Progenitor cell of endocrine pancreas (in vitro differentiated cells): Measurements from ENCODE around the gene PPP1R12A. TPM values are rescaled to one million over a fixed set of nuclear protein-coding genes. Genes with fewer than 3 reads are reported as not detected.

Experiments
- DNase-seq: peaks from one replicate; pipeline ENCODE4 v3.0.0; 2021; ENCODE audit warnings: low spot score; ENCODE audit not compliant: unreplicated experiment
- H3K27ac Mint-ChIP-seq: 2 replicates; pipeline ENCODE4 v1.8.0; 2021; ENCODE audit warnings: mild to moderate bottlenecking, moderate library complexity, mixed read lengths
- H3K27me3 Mint-ChIP-seq: 2 replicates; pipeline ENCODE4 v1.8.0; 2021; ENCODE audit warnings: mixed read lengths
- H3K36me3 Mint-ChIP-seq: 2 replicates; pipeline ENCODE4 v1.8.0; 2022; ENCODE audit warnings: mixed read lengths; ENCODE audit not compliant: insufficient read depth
- H3K4me1 Mint-ChIP-seq: 2 replicates; pipeline ENCODE4 v1.8.0; 2021; ENCODE audit warnings: low read depth, mixed read lengths
- H3K4me3 Mint-ChIP-seq: 2 replicates; pipeline ENCODE4 v1.8.0; 2021; ENCODE audit warnings: low read depth, mild to moderate bottlenecking, moderate library complexity, mixed read lengths
- H3K9me3 Mint-ChIP-seq: 2 replicates; pipeline ENCODE4 v1.8.0; 2021; ENCODE audit warnings: low read depth, mixed read lengths
- total RNA-seq: library from RNA; stranded (reverse); gene quantifications from 2 replicates; pipeline ENCODE4 v1.2.1, GENCODE V29; 2021
- TF ChIP-seq, protein P1 (sequence below): fragments of 200-600 bp; sonication (generic); IDR thresholded peaks from one replicate; pipeline ENCODE4 v1.5.0; 2021; ENCODE audit warnings: antibody characterized with exemption, mild to moderate bottlenecking; ENCODE audit not compliant: unreplicated experiment

The PPP1R12A gene
- total RNA-seq, 1 donor from 2014 or later: 73.2 TPM

DNA sequence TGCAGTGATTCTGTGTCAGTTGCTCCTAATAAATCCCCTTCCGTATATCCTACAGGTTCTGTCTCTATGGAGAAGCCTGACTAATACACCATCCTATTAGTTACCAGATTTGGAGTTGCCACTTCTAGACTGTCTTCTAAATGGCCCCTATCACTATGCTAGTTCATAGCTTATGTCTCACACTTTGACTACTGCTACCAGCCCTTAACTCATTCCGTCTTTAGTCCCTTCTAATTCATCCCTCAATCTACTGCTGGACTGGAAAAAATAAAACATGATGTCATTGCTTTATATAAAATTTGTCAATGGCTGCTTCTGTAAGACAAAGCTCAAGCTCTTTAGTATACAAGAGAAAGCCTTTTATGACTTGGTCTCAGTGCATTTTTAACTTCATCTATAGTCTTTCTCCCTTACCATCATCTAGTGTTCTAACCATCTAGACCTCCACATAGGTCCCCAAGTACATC, 99.5 kb downstream of the PPP1R12A start:
- no peaks in the 10 kb centered on the region for H3K4me1 Mint-ChIP-seq
- no peak for DNase-seq
- H3K9me3 Mint-ChIP-seq: peaks cover 17% of the 10 kb centered on the region
- TF ChIP-seq, protein P1, sequence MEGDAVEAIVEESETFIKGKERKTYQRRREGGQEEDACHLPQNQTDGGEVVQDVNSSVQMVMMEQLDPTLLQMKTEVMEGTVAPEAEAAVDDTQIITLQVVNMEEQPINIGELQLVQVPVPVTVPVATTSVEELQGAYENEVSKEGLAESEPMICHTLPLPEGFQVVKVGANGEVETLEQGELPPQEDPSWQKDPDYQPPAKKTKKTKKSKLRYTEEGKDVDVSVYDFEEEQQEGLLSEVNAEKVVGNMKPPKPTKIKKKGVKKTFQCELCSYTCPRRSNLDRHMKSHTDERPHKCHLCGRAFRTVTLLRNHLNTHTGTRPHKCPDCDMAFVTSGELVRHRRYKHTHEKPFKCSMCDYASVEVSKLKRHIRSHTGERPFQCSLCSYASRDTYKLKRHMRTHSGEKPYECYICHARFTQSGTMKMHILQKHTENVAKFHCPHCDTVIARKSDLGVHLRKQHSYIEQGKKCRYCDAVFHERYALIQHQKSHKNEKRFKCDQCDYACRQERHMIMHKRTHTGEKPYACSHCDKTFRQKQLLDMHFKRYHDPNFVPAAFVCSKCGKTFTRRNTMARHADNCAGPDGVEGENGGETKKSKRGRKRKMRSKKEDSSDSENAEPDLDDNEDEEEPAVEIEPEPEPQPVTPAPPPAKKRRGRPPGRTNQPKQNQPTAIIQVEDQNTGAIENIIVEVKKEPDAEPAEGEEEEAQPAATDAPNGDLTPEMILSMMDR: no peak
- H3K27ac Mint-ChIP-seq: no peak overlapping the region
- H3K27me3 Mint-ChIP-seq: no peaks in the 10 kb centered on the region
- peaks cover 34% of the 10 kb centered on the region for H3K36me3 Mint-ChIP-seq
- no peak overlapping the region for H3K4me3 Mint-ChIP-seq

GRCh38 chr12:79834712-79835376, 100.1 kb downstream of the PPP1R12A start:
- DNase-seq: no peak
- TF ChIP-seq, protein P1: no peak
- Mint-ChIP-seq H3K27me3 (no peaks in the 10 kb centered on the region), H3K36me3 (peaks cover 29% of the 10 kb centered on the region), H3K4me3 (no peak overlapping the region), H3K27ac (no peak overlapping the region), H3K4me1 (no peaks in the 10 kb centered on the region), H3K9me3 (peaks cover 13% of the 10 kb centered on the region)

GRCh38 chr12:79830440-79830839, 104.5 kb downstream of the PPP1R12A start:
- Mint-ChIP-seq H3K36me3 (peaks cover 12% of the 10 kb centered on the region), H3K9me3 (no peaks in the 10 kb centered on the region), H3K4me3 (no peak overlapping the region), H3K4me1 (peaks cover 2% of the 10 kb centered on the region), H3K27ac (no peak overlapping the region), H3K27me3 (no peaks in the 10 kb centered on the region)
- TF ChIP-seq, protein P1: no peak
- DNase-seq: no peak

- Mint-ChIP-seq H3K9me3 (no peaks in the 10 kb centered on the region), H3K4me1 (peaks cover 2% of the 10 kb centered on the region), H3K27me3 (no peaks in the 10 kb centered on the region), H3K4me3 (no peak overlapping the region), H3K27ac (no peak overlapping the region), H3K36me3 (peaks cover 8% of the 10 kb centered on the region)
- TF ChIP-seq, protein P1: no peak
- DNase-seq: no peak
These were observed 106.0 kb downstream of the PPP1R12A start for GRCh38 chr12:79828924-79829323.

DNA sequence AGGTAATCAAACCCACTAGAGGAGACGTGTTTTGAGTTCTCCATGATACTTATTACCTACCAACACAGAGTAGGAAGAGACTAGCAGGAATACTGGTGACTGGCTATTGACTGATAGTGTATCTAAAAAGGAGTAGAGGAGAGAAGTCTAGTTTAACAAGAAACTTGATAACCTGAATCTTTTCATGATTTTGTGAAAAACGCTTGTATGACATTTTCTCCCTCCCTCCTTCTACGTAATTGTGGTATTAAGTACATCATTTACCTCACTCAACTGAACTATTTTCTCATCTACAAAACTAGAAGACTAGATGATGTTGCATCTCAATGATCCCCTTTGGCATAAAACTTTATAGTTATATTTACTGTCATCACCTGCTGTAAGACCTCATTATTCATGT, 107.4 kb downstream of the PPP1R12A start:
- no peaks in the 10 kb centered on the region for H3K27me3 Mint-ChIP-seq
- H3K4me3 Mint-ChIP-seq: no peak overlapping the region
- peaks cover 2% of the 10 kb centered on the region for H3K4me1 Mint-ChIP-seq
- TF ChIP-seq, protein P1: no peak
- no peak for DNase-seq
- no peak overlapping the region for H3K27ac Mint-ChIP-seq
- H3K36me3 Mint-ChIP-seq: peaks cover 7% of the 10 kb centered on the region
- no peaks in the 10 kb centered on the region for H3K9me3 Mint-ChIP-seq
